ENCODE measurements around the gene PMM1.

The PMM1 gene

DNA sequence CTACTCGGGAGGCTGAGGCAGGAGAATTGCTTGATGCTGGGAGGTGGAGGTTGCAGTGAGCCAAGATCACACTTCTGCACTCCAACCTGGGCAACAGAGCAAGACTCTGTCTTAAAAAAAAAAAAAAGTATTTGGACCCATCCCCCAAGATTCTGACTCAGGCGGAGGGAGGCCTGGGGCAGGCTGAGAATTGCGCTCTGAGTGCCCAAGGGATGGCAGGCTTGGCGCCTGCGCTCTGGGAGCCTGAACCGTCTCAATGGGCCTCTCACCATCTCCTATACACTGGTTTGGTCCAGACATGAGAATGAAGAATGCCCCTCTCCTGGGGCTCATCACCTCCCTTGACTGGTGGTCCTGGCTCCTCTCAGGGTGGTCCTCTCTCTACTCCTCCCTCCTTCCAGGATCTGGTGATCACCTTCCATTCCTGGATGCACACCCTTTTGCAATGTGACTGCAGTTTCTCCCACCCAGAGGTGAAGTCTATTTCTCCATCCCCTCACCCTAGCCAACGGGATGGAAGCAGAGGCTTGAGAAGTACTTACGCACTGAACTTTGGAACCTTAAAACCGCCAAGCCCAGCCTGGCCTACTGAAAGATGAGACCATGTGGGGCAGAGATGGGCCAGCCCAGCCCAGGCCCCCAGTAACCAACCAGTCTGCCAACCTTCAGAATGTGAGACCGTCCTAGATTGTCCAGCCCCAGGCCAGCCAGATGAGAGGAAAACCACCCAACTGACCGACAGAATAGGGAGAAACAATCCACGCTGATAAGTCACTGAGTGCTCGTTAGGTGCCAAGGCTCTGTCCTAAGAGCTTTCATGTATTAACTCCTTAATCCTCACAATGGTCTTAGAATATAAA is 50.3 kb downstream of the PMM1 start:
- Histone ChIP-seq H3K4me3 (ENCODE audit: low read length) (no peak overlapping the region), H3K27ac (ENCODE audit: low read depth, low read length) (no peak overlapping the region), H3K27me3 (ENCODE audit: control insufficient read depth, low read length) (no peaks in the 10 kb centered on the region), H3K9me2 (replicated peaks; ENCODE audit: control insufficient read depth, low read length) (no peaks in the 10 kb centered on the region), H3K79me2 (ENCODE audit: control insufficient read depth, low read length) (peaks cover 71% of the 10 kb centered on the region), H3K4me1 (ENCODE audit: control insufficient read depth, low read length) (peaks cover 17% of the 10 kb centered on the region), H3K36me3 (ENCODE audit: control insufficient read depth, low read length) (peaks cover 55% of the 10 kb centered on the region), H3K9me3 (ENCODE audit: control insufficient read depth, insufficient read depth, low read length) (no peaks in the 10 kb centered on the region), H3F3A (ENCODE audit: control insufficient read depth, insufficient read depth) (peaks cover 2% of the 10 kb centered on the region; the same call in 1 of the 2 replicates), H4K20me1 (ENCODE audit: control insufficient read depth, insufficient read depth, low read depth, low read length) (no peaks in the 10 kb centered on the region; the same call in 1 of the 2 replicates), H3K4me2 (ENCODE audit: low read length) (no peak overlapping the region)
- TF ChIP-seq EZH2phosphoT487 (IDR thresholded peaks at IDR 0.05; ENCODE audit: borderline replicate concordance, low read length), result no peak
- TF ChIP-seq, protein P1, sequence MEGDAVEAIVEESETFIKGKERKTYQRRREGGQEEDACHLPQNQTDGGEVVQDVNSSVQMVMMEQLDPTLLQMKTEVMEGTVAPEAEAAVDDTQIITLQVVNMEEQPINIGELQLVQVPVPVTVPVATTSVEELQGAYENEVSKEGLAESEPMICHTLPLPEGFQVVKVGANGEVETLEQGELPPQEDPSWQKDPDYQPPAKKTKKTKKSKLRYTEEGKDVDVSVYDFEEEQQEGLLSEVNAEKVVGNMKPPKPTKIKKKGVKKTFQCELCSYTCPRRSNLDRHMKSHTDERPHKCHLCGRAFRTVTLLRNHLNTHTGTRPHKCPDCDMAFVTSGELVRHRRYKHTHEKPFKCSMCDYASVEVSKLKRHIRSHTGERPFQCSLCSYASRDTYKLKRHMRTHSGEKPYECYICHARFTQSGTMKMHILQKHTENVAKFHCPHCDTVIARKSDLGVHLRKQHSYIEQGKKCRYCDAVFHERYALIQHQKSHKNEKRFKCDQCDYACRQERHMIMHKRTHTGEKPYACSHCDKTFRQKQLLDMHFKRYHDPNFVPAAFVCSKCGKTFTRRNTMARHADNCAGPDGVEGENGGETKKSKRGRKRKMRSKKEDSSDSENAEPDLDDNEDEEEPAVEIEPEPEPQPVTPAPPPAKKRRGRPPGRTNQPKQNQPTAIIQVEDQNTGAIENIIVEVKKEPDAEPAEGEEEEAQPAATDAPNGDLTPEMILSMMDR (IDR thresholded peaks at IDR 0.05; ENCODE audit: low read depth, low read length, poor library complexity, severe bottlenecking), result no peak

DNA sequence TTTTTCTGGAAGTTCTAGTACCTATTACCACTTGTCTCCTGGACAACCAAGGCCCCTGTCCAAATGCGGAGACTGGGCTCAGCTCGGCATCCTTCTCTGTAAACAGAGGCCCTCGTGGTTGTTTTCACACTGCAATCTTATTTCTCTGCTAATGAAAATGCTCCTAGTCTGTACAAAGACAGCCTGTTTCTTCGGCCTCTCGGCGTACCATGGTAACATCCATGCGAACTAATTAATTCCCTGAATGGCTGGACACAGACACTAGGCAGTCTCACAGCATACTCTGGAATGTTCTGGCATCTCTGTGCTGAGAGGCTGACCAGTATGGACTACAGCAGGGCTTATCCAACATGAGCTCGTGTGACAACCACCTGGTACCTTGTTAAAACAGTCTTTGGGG is 51.1 kb downstream of the PMM1 start:
- H3K4me1 ChIP-seq (ENCODE audit: control insufficient read depth, low read length), result peaks cover 17% of the 10 kb centered on the region
- H3K9me2 ChIP-seq (replicated peaks; ENCODE audit: control insufficient read depth, low read length), result no peaks in the 10 kb centered on the region
- peaks cover 2% of the 10 kb centered on the region; the same call in 1 of the 2 replicates for H3F3A ChIP-seq (ENCODE audit: control insufficient read depth, insufficient read depth)
- TF ChIP-seq, protein P1 (IDR thresholded peaks at IDR 0.05; ENCODE audit: low read depth, low read length, poor library complexity, severe bottlenecking), result no peak
- TF ChIP-seq EZH2phosphoT487 (IDR thresholded peaks at IDR 0.05; ENCODE audit: borderline replicate concordance, low read length), result no peak
- no peak overlapping the region for H3K27ac ChIP-seq (ENCODE audit: low read depth, low read length)
- peaks cover 69% of the 10 kb centered on the region for H3K79me2 ChIP-seq (ENCODE audit: control insufficient read depth, low read length)
- peaks cover 57% of the 10 kb centered on the region for H3K36me3 ChIP-seq (ENCODE audit: control insufficient read depth, low read length)
- H4K20me1 ChIP-seq (ENCODE audit: control insufficient read depth, insufficient read depth, low read depth, low read length), result no peaks in the 10 kb centered on the region; the same call in 1 of the 2 replicates
- H3K4me2 ChIP-seq (ENCODE audit: low read length), result no peak overlapping the region
- H3K9me3 ChIP-seq (ENCODE audit: control insufficient read depth, insufficient read depth, low read length), result no peaks in the 10 kb centered on the region
- no peak overlapping the region for H3K4me3 ChIP-seq (ENCODE audit: low read length)
- H3K27me3 ChIP-seq (ENCODE audit: control insufficient read depth, low read length), result no peaks in the 10 kb centered on the region

DNA sequence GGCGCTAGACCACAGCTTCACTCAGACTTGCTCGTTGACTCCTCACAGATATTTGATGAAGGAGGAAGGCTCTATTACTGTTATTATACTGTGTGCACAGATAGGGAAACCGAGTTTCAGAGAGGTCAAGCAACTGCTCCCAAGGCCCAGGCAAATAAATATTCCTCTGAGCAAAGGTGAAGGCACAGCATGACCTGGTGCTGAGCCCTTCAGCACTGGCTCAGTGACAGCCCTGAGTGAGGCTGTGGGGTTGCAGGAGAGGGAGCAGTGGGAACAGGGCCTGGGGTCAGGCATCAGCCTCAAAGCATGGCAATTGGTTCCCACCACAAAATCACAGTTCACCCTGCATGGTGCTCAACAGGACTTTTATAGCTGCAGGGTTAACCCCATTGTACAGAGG is 52.4 kb downstream of the PMM1 start:
- H3K79me2 ChIP-seq (ENCODE audit: control insufficient read depth, low read length), result peaks cover 67% of the 10 kb centered on the region
- peaks cover 6% of the 10 kb centered on the region; the same call in 1 of the 2 replicates for H3K4me1 ChIP-seq (ENCODE audit: control insufficient read depth, low read length)
- no peaks in the 10 kb centered on the region for H3K9me2 ChIP-seq (replicated peaks; ENCODE audit: control insufficient read depth, low read length)
- H3K27ac ChIP-seq (ENCODE audit: low read depth, low read length), result no peak overlapping the region
- H3F3A ChIP-seq (ENCODE audit: control insufficient read depth, insufficient read depth), result peaks cover 2% of the 10 kb centered on the region; the same call in 1 of the 2 replicates
- H3K9me3 ChIP-seq (ENCODE audit: control insufficient read depth, insufficient read depth, low read length), result no peaks in the 10 kb centered on the region
- no peak for TF ChIP-seq EZH2phosphoT487 (IDR thresholded peaks at IDR 0.05; ENCODE audit: borderline replicate concordance, low read length)
- TF ChIP-seq, protein P1 (IDR thresholded peaks at IDR 0.05; ENCODE audit: low read depth, low read length, poor library complexity, severe bottlenecking), result no peak
- H3K4me2 ChIP-seq (ENCODE audit: low read length), result no peak overlapping the region
- H3K27me3 ChIP-seq (ENCODE audit: control insufficient read depth, low read length), result no peaks in the 10 kb centered on the region
- no peak overlapping the region for H3K4me3 ChIP-seq (ENCODE audit: low read length)
- peaks cover 6% of the 10 kb centered on the region for H4K20me1 ChIP-seq (ENCODE audit: control insufficient read depth, insufficient read depth, low read depth, low read length)
- H3K36me3 ChIP-seq (ENCODE audit: control insufficient read depth, low read length), result peaks cover 64% of the 10 kb centered on the region
